MCF 10A (cell line): ENCODE results near the gene USP40. TPM values are rescaled to one million over a fixed set of nuclear protein-coding genes. Genes with fewer than 3 reads are reported as not detected.

Source experiments
- BruUV-seq: library from RNA; stranded (reverse); fragments of 400-500 nt; replicated peaks from 2 replicates; lab custom pipeline; 2021; lab: Mats Ljungman, UMichigan
- CTCF ChIA-PET: fragments of 300-600 bp; sonication (Branson Sonifier 250); formaldehyde crosslinking; extraction: SDS; loops from one replicate; lab custom pipeline; 2021; ENCODE audit warnings: antibody characterized with exemption, inconsistent platforms; lab: Yijun Ruan, JAX
- POLR2A ChIA-PET: fragments of 300-600, 350-650 bp; sonication (Branson Sonifier 250); formaldehyde crosslinking; extraction: SDS; loops from one replicate; lab custom pipeline; 2020; ENCODE audit warnings: antibody characterized with exemption, inconsistent platforms; lab: Yijun Ruan, JAX
- DNase-seq: peaks from one replicate; pipeline ENCODE4 v3.0.0-alpha.2; 2018; ENCODE audit not compliant: unreplicated experiment
- H3K27ac Mint-ChIP-seq: one replicate; pipeline ENCODE4 v1.8.0; 2022; ENCODE audit warnings: mild to moderate bottlenecking, low read depth, mixed read lengths; ENCODE audit not compliant: unreplicated experiment
- H3K27me3 Mint-ChIP-seq: one replicate; pipeline ENCODE4 v1.8.0; 2022; ENCODE audit warnings: mixed read lengths; ENCODE audit not compliant: insufficient read depth, unreplicated experiment
- H3K36me3 Mint-ChIP-seq: one replicate; pipeline ENCODE4 v1.8.0; 2022; ENCODE audit warnings: mild to moderate bottlenecking, moderate library complexity, mixed read lengths; ENCODE audit not compliant: insufficient read depth, unreplicated experiment
- H3K4me1 Mint-ChIP-seq: one replicate; pipeline ENCODE4 v1.8.0; 2022; ENCODE audit warnings: mixed read lengths; ENCODE audit not compliant: insufficient read depth, unreplicated experiment
- H3K4me3 Mint-ChIP-seq: one replicate; pipeline ENCODE4 v1.8.0; 2022; ENCODE audit warnings: mild to moderate bottlenecking, moderate library complexity, mixed read lengths; ENCODE audit not compliant: unreplicated experiment
- H3K9me3 Mint-ChIP-seq: one replicate; pipeline ENCODE4 v1.8.0; 2022; ENCODE audit warnings: mixed read lengths; ENCODE audit not compliant: unreplicated experiment
- intact Hi-C: fragments of 100-400 bp; cut with micrococcal nuclease; formaldehyde crosslinking; loops from 2 replicates; pipeline ENCODE4 v1.14.1; 2022
- total RNA-seq: library from RNA; stranded (reverse); gene quantifications from 2 replicates; pipeline ENCODE4 v1.2.3, GENCODE V29; 2022
- TF ChIP-seq, protein P1 (sequence below): fragments of 200-600 bp; IDR thresholded peaks from one replicate; pipeline ENCODE4 v1.8.0; 2022; ENCODE audit warnings: antibody characterized with exemption, mild to moderate bottlenecking; ENCODE audit not compliant: unreplicated experiment

USP40 gene
- total RNA-seq, 1 experiment from 2014 or later = 56.3 TPM

DNA sequence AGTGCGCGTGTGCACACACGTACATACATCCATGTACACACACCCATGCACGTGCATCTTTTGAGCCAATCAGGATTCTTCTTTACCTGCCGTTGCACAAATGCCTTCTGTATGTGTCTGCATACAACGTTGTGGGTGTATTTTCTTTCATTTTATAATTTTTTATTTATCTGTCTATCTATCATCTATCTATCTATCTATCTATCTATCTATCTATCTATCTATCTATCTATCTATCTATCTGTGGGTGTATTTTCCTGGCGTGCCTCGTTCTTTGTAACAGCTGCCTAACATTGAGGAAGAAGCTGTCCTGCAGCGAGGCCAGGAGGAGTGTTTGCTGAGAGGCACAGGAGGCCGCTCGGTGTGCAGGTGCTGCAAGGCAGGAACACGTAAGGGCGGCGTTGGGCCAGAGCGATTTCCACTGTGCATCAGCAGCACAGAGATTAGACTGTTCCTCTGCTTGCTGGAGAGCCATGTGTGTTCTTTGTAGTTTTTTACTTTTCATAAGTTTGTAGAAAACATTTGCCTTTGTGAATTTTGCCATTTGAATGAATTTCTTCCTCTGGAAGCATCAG is 127.9 kb downstream of the USP40 start:
- ChIA-PET CTCF (interaction anchor here (1.2 to 10.8 kb wide), 2 partner anchors 12 to 35 kb away, joined by 3 to 223 read pairs; no protein-coding TSS in a partner anchor), POLR2A (interaction anchor here (1.4 to 2.0 kb wide), 3 partner anchors 23 to 54 kb away, joined by 4 read pairs; no protein-coding TSS in a partner anchor)
- no peak overlapping the region for H3K27ac Mint-ChIP-seq
- no peak for DNase-seq
- BruUV-seq = no TSS peak
- H3K4me3 Mint-ChIP-seq = no peak overlapping the region
- H3K9me3 Mint-ChIP-seq = no peaks in the 10 kb centered on the region
- H3K36me3 Mint-ChIP-seq = peaks cover 39% of the 10 kb centered on the region
- TF ChIP-seq, protein P1, sequence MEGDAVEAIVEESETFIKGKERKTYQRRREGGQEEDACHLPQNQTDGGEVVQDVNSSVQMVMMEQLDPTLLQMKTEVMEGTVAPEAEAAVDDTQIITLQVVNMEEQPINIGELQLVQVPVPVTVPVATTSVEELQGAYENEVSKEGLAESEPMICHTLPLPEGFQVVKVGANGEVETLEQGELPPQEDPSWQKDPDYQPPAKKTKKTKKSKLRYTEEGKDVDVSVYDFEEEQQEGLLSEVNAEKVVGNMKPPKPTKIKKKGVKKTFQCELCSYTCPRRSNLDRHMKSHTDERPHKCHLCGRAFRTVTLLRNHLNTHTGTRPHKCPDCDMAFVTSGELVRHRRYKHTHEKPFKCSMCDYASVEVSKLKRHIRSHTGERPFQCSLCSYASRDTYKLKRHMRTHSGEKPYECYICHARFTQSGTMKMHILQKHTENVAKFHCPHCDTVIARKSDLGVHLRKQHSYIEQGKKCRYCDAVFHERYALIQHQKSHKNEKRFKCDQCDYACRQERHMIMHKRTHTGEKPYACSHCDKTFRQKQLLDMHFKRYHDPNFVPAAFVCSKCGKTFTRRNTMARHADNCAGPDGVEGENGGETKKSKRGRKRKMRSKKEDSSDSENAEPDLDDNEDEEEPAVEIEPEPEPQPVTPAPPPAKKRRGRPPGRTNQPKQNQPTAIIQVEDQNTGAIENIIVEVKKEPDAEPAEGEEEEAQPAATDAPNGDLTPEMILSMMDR = no peak
- intact Hi-C loops = no loop called here
- peaks cover 5% of the 10 kb centered on the region for H3K4me1 Mint-ChIP-seq
- no peaks in the 10 kb centered on the region for H3K27me3 Mint-ChIP-seq

DNA sequence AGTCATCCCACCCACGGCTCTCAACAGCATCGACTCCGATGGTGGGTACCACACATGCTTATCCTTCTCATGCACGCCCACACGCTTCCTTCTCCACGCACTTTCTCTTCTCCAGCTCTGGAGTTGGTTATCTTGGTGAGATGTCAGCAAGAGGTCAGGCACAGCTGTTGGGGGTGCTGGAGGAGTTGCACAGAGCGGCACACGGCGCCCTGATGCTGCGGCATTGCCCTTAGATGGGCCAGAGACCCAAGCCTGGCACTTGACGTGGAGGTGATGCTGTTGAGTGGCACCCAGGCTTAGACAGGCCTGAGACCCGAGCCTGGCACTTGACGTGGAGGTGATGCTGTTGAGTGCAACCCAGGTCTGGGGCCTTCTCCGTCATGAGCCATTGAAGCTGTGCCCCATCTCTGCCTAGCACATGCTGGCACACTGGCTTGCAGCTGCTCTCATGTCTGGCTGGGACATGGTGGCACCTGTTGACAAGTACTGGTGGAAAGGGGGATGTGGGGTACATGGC is 129.1 kb downstream of the USP40 start:
- Mint-ChIP-seq H3K36me3 (peaks cover 29% of the 10 kb centered on the region), H3K4me3 (no peak overlapping the region), H3K9me3 (no peaks in the 10 kb centered on the region), H3K27me3 (no peaks in the 10 kb centered on the region), H3K27ac (no peak overlapping the region), H3K4me1 (no peaks in the 10 kb centered on the region)
- POLR2A ChIA-PET = interaction anchor here (0.6 to 2.0 kb wide), 5 partner anchors 22 to 82 kb away, joined by 3 to 5 read pairs (median 4); no protein-coding TSS in a partner anchor
- BruUV-seq = no TSS peak
- DNase-seq = no peak
- CTCF ChIA-PET = interaction anchor here (0.6 kb wide), 2 partner anchors 155 to 186 kb away, joined by 3 to 4 read pairs; partner anchors contain the start of gene ATG16L1
- intact Hi-C loops = no loop called here
- TF ChIP-seq, protein P1 = no peak

DNA sequence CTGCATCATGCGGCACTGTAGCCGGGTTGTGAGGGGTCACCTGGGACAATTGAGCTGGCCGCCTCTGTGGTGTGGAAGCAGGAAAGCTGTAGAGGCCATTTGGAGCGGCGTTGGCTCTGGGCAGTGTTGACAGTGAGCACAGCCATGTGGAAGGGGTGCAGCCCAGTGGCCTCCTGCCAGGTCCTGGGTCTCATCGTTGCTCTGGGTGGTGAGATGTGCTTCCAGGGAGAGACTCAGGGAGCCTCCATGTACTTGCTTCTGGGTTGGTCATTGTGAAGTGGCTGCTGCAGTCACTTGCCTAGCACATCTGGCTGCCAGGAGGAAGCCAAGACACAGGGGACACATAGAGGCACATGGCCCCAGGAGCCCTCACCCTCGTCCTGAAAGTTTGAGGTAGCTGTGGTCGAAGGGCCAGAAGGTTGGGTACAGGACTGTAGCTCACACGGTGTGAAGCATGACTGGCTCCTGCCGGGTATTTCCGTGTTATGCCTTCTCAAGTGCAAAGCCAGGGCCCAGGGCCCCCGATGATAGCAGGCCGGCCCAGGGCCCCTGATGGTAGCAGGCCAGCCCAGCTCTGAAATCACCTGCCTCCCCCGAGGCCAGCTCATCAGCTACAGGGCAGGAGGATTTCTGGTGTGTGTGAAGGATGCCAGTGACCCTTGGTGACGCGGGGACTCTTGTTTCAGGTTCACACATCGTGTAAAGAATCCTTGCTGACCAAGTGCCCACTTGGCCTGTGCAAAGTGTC is 129.7 kb downstream of the USP40 start:
- intact Hi-C loops = no loop called here
- TF ChIP-seq, protein P1 = no peak
- ChIA-PET CTCF (interaction anchor here (0.6 to 0.9 kb wide), 2 partner anchors 12 to 154 kb away, joined by 3 to 4 read pairs; no protein-coding TSS in a partner anchor), POLR2A (interaction anchor here (0.6 to 1.4 kb wide), 4 partner anchors 22 to 81 kb away, joined by 3 to 5 read pairs (median 4); no protein-coding TSS in a partner anchor)
- H3K9me3 Mint-ChIP-seq = no peaks in the 10 kb centered on the region
- DNase-seq = no peak
- H3K36me3 Mint-ChIP-seq = peaks cover 29% of the 10 kb centered on the region
- no TSS peak for BruUV-seq
- no peak overlapping the region for H3K4me3 Mint-ChIP-seq
- H3K27ac Mint-ChIP-seq = no peak overlapping the region
- H3K27me3 Mint-ChIP-seq = no peaks in the 10 kb centered on the region
- no peaks in the 10 kb centered on the region for H3K4me1 Mint-ChIP-seq

DNA sequence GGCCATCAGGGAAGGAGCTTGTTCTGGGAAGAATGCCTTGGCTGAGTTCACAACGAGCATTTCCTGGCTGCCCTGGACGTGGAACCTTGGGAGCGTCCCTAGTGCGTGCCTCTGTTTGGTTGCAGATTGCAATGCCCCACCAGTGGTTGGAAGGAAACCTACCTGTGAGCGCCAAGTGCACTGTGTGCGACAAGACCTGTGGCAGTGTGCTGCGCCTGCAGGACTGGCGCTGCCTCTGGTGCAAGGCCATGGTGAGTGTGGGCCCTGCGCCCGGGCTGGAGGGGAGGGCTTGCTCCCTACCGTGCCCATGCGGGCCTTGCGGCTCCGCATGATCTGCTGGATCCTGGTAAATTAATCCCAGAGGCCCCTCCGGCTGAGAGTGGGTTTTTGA is 130.4 kb downstream of the USP40 start:
- DNase-seq = no peak
- BruUV-seq = no TSS peak
- H3K36me3 Mint-ChIP-seq = peaks cover 29% of the 10 kb centered on the region
- POLR2A ChIA-PET = no interaction called here
- CTCF ChIA-PET = interaction anchor here (0.9 to 1.4 kb wide), 2 partner anchors 7 to 13 kb away, joined by 4 to 11 read pairs; no protein-coding TSS in a partner anchor
- no peak overlapping the region for H3K4me3 Mint-ChIP-seq
- TF ChIP-seq, protein P1 = no peak
- H3K27me3 Mint-ChIP-seq = no peaks in the 10 kb centered on the region
- intact Hi-C loops = no loop called here
- H3K9me3 Mint-ChIP-seq = no peaks in the 10 kb centered on the region
- no peak overlapping the region for H3K27ac Mint-ChIP-seq
- no peaks in the 10 kb centered on the region for H3K4me1 Mint-ChIP-seq
